Retinal pigment epithelial cell (primary cell): ENCODE data around the gene EXOSC7.

ENCODE experiments used
- DNase-seq: peaks from one replicate; pipeline ENCODE4 v3.0.0-alpha.2; 2010; ENCODE audit warnings: low read depth
- H3K4me3 ChIP-seq: 2 replicates; pipeline ENCODE4 v1.5.1; 2011; ENCODE audit warnings: mild to moderate bottlenecking, low read length, control low read depth, moderate library complexity
- CTCF ChIP-seq: conservative IDR thresholded peaks from 2 replicates; pipeline ENCODE4 v1.5.1; 2011; ENCODE audit warnings: low read depth, low read length, control low read depth, inconsistent platforms

Gene EXOSC7

GRCh38 chr3:44954304-44954703 lies 21.7 kb upstream of the EXOSC7 start:
- DNase-seq = no peak
- TF ChIP-seq CTCF = no peak
- H3K4me3 ChIP-seq = no peak overlapping the region

DNA sequence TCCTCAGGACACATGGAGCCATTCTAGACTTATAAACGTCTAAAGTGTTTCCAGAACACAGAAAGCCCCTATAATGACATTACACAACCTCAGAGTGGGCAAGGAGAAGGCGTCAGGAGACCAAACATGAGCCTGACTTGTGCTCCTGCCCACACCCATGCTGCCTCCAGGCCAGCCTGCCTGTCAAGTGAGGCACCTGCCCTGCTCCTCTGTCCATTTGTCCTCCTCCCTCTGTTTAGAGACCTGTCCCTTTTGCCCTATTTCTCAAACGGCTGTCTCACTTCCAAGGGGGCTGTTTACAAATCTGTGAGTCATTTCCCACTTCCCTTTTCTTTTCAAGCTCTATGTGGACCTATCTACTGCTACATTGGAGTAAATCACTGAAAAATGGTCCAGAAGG lies 21.1 kb upstream of the EXOSC7 start:
- TF ChIP-seq CTCF = no peak
- no peak for DNase-seq
- no peak overlapping the region for H3K4me3 ChIP-seq

GRCh38 chr3:44955917-44956316 lies 20.1 kb upstream of the EXOSC7 start:
- no peak for DNase-seq
- TF ChIP-seq CTCF = no peak
- no peak overlapping the region for H3K4me3 ChIP-seq

GRCh38 chr3:44957986-44958385 lies 18.1 kb upstream of the EXOSC7 start:
- H3K4me3 ChIP-seq = no peak overlapping the region
- DNase-seq = no peak
- no peak for TF ChIP-seq CTCF

GRCh38 chr3:44958386-44958785 lies 17.7 kb upstream of the EXOSC7 start:
- H3K4me3 ChIP-seq = no peak overlapping the region
- no peak for TF ChIP-seq CTCF
- no peak for DNase-seq

- DNase-seq = no peak
- TF ChIP-seq CTCF = no peak
Observed at GRCh38 chr3:44960387-44961026, 15.5 kb upstream of the EXOSC7 start.

DNA sequence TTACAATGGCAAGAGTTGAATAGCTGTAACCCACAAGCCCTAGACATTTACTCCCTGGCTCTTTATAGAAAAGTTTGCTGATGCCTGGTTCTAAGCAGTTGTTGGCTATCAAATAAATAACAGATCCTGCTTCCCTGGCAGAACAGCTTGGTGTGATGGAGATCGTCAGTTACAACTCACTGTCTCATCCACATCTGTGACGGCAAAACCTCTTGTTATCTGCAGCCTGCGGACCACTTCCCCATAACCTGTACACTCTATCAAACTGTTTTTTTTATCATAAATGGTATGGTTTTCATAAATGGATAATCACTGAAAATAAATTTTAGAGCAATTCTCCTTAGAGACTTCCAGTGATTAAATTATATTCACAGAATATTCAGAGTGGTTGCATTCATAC lies 14.2 kb upstream of the EXOSC7 start:
- no peak overlapping the region for H3K4me3 ChIP-seq
- no peak for DNase-seq
- TF ChIP-seq CTCF = no peak

More at GRCh38 chr3:44960387-44961026, 15.5 kb upstream of the EXOSC7 start:
- H3K4me3 ChIP-seq = no peak overlapping the region
